SH-SY5Y (cell line): ENCODE data around the gene HLA-F.

Experiments used
- GATA2 ChIP-seq: IDR thresholded peaks from 2 replicates; pipeline ENCODE4 v1.6.1; 2011; ENCODE audit warnings: mild to moderate bottlenecking, low read depth, low read length
- GATA3 ChIP-seq: IDR thresholded peaks from 2 replicates; pipeline ENCODE4 v1.6.1; 2011; ENCODE audit warnings: low read depth, mild to moderate bottlenecking, low read length, moderate library complexity

Gene HLA-F

GRCh38 chr6:29705389-29706231 lies 17.6 kb upstream of the HLA-F start:
- TF ChIP-seq GATA2: no peak
- no peak for TF ChIP-seq GATA3

- no peak for TF ChIP-seq GATA3
- no peak for TF ChIP-seq GATA2
Observed at GRCh38 chr6:29708432-29709179, 14.6 kb upstream of the HLA-F start.

- TF ChIP-seq GATA3 (no peak), GATA2 (no peak)
Observed at GRCh38 chr6:29709188-29709587, 14.0 kb upstream of the HLA-F start.

- TF ChIP-seq GATA3 (no peak), GATA2 (no peak)
Observed at GRCh38 chr6:29710281-29710941, 12.8 kb upstream of the HLA-F start.

DNA sequence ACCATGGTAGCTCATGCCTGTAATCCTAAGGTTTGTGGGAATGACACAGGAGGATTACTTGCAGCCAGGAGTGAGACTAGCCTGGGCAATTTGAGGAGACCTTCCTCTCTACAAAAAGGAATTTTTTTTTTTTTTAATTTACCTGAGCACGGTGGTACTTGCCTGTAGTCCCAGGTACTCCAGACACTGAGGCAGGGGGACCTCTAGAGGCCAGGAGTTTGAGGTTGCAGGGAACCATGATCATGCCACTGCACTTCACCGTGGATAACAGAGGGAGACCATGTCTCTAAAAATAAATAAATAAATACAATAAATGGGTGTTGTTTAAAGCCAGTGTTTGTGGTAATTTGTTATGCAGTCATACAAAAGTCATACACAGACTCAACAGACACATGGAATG lies 2.4 kb upstream of the HLA-F start:
- TF ChIP-seq GATA3 (no peak), GATA2 (no peak)

GRCh38 chr6:29723666-29724588 lies 693 bp downstream of the HLA-F start:
- TF ChIP-seq GATA2: no peak
- TF ChIP-seq GATA3: no peak

DNA sequence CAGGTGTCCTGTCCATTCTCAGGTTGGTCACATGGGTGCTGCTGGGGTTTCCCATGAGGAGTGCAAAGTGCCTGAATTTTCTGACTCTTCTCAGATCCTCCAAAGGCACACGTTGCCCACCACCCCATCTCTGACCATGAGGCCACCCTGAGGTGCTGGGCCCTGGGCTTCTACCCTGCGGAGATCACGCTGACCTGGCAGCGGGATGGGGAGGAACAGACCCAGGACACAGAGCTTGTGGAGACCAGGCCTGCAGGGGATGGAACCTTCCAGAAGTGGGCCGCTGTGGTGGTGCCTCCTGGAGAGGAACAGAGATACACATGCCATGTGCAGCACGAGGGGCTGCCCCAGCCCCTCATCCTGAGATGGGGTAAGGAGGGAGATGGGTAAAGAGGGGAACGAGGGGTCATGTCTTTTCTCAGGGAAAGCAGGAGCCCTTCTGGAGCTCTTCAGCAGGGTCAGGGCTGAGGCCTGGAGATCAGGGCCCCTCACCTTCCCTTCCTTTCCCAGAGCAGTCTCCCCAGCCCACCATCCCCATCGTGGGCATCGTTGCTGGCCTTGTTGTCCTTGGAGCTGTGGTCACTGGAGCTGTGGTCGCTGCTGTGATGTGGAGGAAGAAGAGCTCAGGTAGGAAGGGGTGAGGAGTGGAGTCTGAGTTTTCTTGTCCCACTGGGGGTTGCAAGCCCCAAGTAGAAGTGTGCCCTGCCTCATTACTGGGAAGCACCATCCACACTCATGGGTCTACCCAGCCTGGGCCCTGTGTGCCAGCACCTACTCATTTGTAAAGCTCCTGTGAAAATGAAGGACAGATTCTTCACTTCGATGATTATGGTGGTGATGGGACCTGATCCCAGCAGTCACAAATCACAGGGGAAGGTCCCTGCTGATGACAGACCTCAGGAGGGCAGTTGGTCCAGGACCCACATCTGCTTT lies 2.0 kb downstream of the HLA-F start:
- TF ChIP-seq GATA3 (no peak), GATA2 (no peak)

DNA sequence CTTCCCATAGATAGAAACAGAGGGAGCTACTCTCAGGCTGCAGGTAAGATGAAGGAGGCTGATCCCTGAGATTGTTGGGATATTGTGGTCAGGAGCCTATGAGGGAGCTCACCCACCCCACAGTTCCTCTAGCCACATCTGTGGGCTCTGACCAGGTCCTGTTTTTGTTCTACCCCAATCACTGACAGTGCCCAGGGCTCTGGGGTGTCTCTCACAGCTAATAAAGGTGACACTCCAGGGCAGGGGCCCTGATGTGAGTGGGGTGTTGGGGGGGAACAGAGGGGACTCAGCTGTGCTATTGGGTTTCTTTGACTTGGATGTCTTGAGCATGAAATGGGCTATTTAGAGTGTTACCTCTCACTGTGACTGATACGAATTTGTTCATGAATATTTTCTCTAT lies 2.8 kb downstream of the HLA-F start:
- TF ChIP-seq GATA2 (no peak), GATA3 (no peak)

DNA sequence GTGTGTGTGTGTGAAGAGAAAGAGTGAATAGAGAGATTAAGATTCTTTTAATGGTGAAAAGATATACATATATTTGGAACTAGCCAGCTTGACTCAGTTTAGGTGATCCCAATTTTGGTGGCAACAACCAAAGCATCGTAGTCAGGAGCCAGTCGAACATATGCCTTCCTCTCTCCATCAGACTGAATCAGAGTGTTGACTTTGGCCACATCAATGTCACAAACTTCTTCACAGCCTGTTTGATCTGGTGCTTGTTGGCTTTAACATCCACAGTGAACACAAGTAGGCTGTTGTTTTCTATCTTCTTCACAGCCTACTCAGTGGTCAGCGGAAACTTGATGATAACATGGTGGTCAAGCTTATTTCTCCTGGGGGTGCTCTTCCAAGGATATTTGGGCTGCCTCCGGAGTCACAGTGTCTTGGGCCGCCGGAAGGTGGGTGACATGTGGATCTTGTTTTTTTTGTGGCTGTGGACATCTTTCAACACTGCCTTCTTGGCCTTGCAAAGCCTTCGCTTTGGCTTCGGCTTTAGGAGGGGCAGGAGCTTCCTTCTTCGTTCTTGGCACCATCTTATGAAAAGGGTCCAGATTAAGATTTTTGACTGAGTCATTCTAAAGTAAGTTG lies 3.4 kb downstream of the HLA-F start:
- TF ChIP-seq GATA3 (no peak), GATA2 (no peak)

DNA sequence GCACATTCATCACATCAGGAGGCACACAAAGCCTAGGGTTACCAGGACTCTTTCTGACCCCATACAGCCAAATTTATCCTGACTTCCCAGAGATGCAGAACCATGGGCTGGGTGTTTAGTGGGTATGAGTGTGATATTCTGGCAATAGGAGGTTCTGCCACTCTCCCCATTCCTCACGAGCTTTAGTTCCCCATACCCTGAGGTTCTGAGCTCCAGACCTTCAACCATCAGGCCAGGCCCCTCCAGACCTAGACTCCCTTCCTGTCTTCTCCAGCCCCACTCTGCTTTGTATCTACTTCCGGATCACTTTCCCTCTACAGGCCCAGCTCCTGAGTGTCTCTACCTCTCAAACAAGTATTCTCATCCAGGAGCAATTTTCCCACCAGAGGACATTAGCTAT lies 4.4 kb downstream of the HLA-F start:
- no peak for TF ChIP-seq GATA2
- TF ChIP-seq GATA3: no peak

GRCh38 chr6:29728173-29728874 lies 5.1 kb downstream of the HLA-F start:
- TF ChIP-seq GATA3 (no peak), GATA2 (no peak)

DNA sequence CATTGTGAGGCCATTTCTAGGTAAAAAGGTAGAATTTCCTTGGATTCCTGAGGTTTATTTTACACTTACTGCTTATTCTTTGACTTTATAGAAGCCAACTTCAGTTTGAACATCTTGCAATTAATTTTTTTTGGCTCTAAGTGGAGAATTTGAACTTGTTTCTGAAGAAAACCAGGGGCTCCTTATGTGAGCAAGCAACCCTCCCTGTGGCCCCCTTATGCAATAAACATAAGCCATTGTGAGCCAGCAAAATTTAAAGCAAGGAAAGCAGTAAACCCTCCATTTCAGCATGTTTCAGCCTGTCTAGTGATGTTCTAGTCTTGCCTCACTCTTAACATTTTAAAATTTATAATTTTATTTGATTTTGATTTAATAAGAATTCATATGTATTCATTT lies 5.6 kb downstream of the HLA-F start:
- no peak for TF ChIP-seq GATA2
- no peak for TF ChIP-seq GATA3
